Measurements from ENCODE around the gene PNMA5.

PNMA5 gene

GRCh38 chrX:152949114-152949513 lies 44.8 kb downstream of the PNMA5 start:
- Histone ChIP-seq H3K36me3 (ENCODE audit: control insufficient read depth, insufficient read depth, low read length) (peaks cover 1% of the 10 kb centered on the region), H3K4me3 (replicated peaks; ENCODE audit: low read depth, low read length) (no peak overlapping the region), H3K27me3 (replicated peaks; ENCODE audit: control insufficient read depth, insufficient read depth, low read length) (no peaks in the 10 kb centered on the region)
- TF ChIP-seq CTCF (IDR thresholded peaks at IDR 0.05; ENCODE audit: insufficient read depth, low read length, poor library complexity, severe bottlenecking) = no peak
- DNase-seq (ENCODE audit: extremely low read depth, insufficient read length) = no peak

DNA sequence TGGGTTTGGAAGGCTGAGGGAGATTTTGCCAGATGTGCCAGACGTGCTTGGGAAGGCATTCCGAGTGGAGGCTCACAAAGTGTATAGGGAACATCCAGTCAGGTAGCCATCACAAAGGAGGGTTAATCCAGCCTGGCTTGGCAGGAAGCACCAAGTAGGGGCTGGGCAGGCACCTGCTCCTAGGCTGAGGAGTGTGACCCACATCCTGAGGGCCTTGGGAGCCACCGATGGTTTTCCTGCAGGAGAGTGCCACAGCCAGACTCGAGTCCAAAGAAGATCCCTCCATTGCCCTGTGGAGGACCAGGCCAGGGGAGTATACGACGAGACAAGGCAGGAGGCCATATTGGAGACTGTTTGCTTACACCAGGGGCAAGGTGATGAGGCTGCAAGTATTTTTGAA lies 47.2 kb downstream of the PNMA5 start:
- TF ChIP-seq CTCF (IDR thresholded peaks at IDR 0.05; ENCODE audit: insufficient read depth, low read length, poor library complexity, severe bottlenecking) = no peak
- peaks cover 1% of the 10 kb centered on the region for H3K36me3 ChIP-seq (ENCODE audit: control insufficient read depth, insufficient read depth, low read length)

GRCh38 chrX:152945021-152945979 lies 48.6 kb downstream of the PNMA5 start:
- Histone ChIP-seq H3K4me3 (replicated peaks; ENCODE audit: low read depth, low read length) (no peak overlapping the region), H3K27me3 (replicated peaks; ENCODE audit: control insufficient read depth, insufficient read depth, low read length) (no peaks in the 10 kb centered on the region), H3K36me3 (ENCODE audit: control insufficient read depth, insufficient read depth, low read length) (peaks cover 1% of the 10 kb centered on the region)
- no peak for DNase-seq (ENCODE audit: extremely low read depth, insufficient read length)
- TF ChIP-seq CTCF (IDR thresholded peaks at IDR 0.05; ENCODE audit: insufficient read depth, low read length, poor library complexity, severe bottlenecking) = no peak

More for the DNA sequence above, 47.2 kb downstream of the PNMA5 start:
- Histone ChIP-seq H3K4me3 (replicated peaks; ENCODE audit: low read depth, low read length) (no peak overlapping the region), H3K27me3 (replicated peaks; ENCODE audit: control insufficient read depth, insufficient read depth, low read length) (no peaks in the 10 kb centered on the region)
- no peak for DNase-seq (ENCODE audit: extremely low read depth, insufficient read length)

DNA sequence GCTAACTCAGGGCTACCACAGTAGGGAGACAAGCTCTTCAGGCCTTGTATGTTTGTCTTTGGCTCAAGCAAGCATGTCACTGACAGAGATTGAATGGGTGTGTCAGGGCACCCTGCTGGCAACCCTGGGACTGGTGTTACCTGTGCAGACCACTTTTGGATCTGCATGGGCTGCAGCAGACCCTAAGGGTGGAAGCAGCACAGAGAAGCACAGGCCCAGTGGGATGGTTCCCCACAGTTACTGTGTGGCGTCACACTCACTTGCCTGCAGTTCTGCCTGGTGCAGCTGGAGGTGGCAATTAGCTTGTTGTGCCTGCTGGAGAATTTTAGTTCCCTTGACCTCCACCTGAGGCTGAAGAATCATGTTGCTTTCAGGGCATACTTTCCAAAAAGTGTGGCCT lies 50.1 kb downstream of the PNMA5 start:
- no peak for TF ChIP-seq CTCF (IDR thresholded peaks at IDR 0.05; ENCODE audit: insufficient read depth, low read length, poor library complexity, severe bottlenecking)
- no peak overlapping the region for H3K4me3 ChIP-seq (replicated peaks; ENCODE audit: low read depth, low read length)
- no peak for DNase-seq (ENCODE audit: extremely low read depth, insufficient read length)
- H3K36me3 ChIP-seq (ENCODE audit: control insufficient read depth, insufficient read depth, low read length) = peaks cover 1% of the 10 kb centered on the region
- no peaks in the 10 kb centered on the region for H3K27me3 ChIP-seq (replicated peaks; ENCODE audit: control insufficient read depth, insufficient read depth, low read length)

- no peak for DNase-seq (ENCODE audit: extremely low read depth, insufficient read length)
- peak overlapping the region; percentile 64 for H3K4me3 ChIP-seq (replicated peaks; ENCODE audit: low read depth, low read length)
- no peaks in the 10 kb centered on the region for H3K27me3 ChIP-seq (replicated peaks; ENCODE audit: control insufficient read depth, insufficient read depth, low read length)
- no peak for TF ChIP-seq CTCF (IDR thresholded peaks at IDR 0.05; ENCODE audit: insufficient read depth, low read length, poor library complexity, severe bottlenecking)
- H3K36me3 ChIP-seq (ENCODE audit: control insufficient read depth, insufficient read depth, low read length) = peaks cover 1% of the 10 kb centered on the region
Measured at GRCh38 chrX:152942077-152942442, 51.9 kb downstream of the PNMA5 start.

Data from GM06990 (cell line).